ENCODE results near the gene LSG1. TPM values are rescaled to one million over a fixed set of nuclear protein-coding genes. Genes with fewer than 3 reads are reported as not detected.

Gene LSG1
- 56.6 and 65.1 TPM in 2 replicates for total RNA-seq

DNA sequence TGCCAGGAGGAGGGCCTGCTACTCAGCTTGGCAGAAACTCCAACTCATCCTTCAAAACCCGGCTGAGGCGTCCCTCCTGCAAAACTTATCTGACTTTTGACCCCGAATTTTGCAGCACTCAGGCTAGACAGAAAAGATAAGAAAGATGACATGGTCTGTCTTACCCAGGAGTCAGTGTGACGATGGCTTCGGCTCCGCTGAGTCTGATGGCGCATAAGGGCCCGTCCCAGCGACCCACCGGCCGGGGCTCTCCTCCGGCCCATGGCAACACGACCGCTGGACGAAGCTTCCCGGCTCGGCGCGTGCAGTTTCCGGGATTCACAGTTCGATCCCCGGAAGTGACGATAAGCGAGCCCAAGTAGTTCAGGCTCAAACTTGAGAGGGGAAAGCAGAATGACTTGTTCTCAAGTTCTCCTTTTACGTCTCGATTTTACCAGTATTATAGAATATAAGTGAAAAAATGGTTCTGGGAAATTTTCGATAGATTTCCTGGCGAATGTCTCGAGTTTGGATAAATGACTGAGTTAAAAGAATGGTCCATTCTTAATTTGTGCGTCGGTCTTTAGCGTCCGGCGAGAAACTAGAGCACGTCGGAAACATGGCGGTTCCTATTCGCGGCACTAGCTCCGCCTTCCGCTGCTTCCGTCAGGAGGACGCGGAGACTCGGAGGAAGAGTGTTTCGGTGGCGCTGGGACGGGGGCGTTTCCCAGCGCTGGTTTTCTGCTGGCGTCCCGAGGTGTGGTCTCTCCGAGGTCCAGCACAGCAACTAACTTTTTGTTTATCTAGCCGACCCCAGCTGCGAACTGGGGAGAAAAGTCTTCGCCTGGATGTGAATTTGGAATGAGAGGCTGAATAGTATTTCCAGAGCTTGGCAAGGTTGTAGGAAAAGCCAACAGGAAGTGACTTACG is at the start of gene LSG1:
TSS of gene LSG1 (minus strand) at position 292 of the 909 bp plus-strand sequence. CDS start at position 263, 29 bp downstream.
- peak; percentile 98 for DNase-seq (ENCODE audit: low read depth)
- TF ChIP-seq CTCF (IDR thresholded peaks at IDR 0.05; ENCODE audit: insufficient read depth, low read depth, low read length), result no peak
- H3K4me3 ChIP-seq (ENCODE audit: low read depth, low read length), result peak within 1 kb of the TSS; percentile 93

GRCh38 chr3:194720048-194720447 is 48.1 kb upstream of the LSG1 start:
- no peak overlapping the region for H3K4me3 ChIP-seq (ENCODE audit: low read depth, low read length)
- DNase-seq (ENCODE audit: low read depth), result no peak
- no peak for TF ChIP-seq CTCF (IDR thresholded peaks at IDR 0.05; ENCODE audit: insufficient read depth, low read depth, low read length)

DNA sequence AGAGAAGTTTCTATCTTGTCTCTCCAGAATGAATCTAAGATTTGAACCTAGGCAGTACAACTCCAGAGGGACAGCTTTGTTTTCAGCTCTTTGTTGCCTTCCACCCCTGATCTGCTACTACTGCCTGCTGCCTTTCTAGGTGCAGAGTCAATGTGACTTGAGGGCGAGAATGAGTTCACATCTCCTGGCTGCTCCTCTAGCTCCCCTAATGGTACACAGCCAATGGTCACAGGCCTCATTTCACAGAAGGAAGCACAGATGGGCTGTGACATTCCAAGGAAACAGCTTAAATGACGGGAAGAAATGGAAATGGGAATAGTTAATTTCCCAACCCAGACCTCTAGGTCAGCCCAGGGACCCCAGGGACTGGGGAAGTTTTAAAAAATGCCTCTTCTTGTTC is 46.1 kb upstream of the LSG1 start:
- H3K4me3 ChIP-seq (ENCODE audit: low read depth, low read length), result no peak overlapping the region
- no peak for TF ChIP-seq CTCF (IDR thresholded peaks at IDR 0.05; ENCODE audit: insufficient read depth, low read depth, low read length)

GRCh38 chr3:194715022-194715800 is 43.2 kb upstream of the LSG1 start:
- DNase-seq (ENCODE audit: low read depth), result no peak
- TF ChIP-seq CTCF (IDR thresholded peaks at IDR 0.05; ENCODE audit: insufficient read depth, low read depth, low read length), result no peak
- no peak overlapping the region for H3K4me3 ChIP-seq (ENCODE audit: low read depth, low read length)

More for the DNA sequence above, 46.1 kb upstream of the LSG1 start:
- DNase-seq (ENCODE audit: low read depth), result no peak

DNA sequence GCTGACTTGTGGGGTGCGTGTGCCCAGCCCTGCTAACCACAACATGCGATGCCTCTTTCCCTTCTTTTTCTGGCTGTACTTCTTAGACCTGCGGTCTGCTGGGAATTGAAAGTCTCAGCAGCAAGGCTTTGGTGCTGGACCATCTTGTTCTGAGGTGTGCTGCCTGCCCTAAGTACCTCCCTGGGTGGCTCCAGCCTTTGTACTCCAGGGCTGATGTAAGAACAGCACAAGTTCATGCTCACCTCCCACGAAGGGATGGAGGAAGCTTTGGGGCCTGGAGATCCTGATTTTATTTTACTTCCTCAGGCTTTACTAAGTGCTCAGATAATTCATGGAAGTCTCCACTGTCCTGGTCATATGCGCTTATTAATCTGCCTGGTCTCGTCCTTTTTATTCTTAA is 42.6 kb upstream of the LSG1 start:
- H3K4me3 ChIP-seq (ENCODE audit: low read depth, low read length), result no peak overlapping the region
- DNase-seq (ENCODE audit: low read depth), result no peak
- TF ChIP-seq CTCF (IDR thresholded peaks at IDR 0.05; ENCODE audit: insufficient read depth, low read depth, low read length), result no peak

DNA sequence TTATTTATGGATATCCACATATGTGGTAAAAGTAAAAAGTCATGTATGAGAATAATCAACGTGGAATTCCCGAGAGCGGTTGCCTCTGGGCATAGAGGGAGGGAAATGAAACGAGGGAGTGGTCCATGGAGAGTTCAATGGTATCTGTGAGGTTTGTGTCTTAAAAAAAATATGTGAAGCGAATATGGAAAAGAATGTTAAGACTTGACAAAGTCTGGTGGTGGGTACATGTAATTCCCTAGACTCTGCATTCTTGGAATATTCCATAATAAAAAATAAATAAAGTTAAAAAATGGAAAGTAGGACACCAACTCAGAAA is 42.1 kb upstream of the LSG1 start:
- H3K4me3 ChIP-seq (ENCODE audit: low read depth, low read length), result no peak overlapping the region
- no peak for TF ChIP-seq CTCF (IDR thresholded peaks at IDR 0.05; ENCODE audit: insufficient read depth, low read depth, low read length)
- DNase-seq (ENCODE audit: low read depth), result no peak

Data from fibroblast of villous mesenchyme (primary cell).